HG03175 (cell line): ENCODE measurements around the gene DCDC2B.
"Not testable (repeated sequence)": the region's sequence is repeated elsewhere in the genome, so short reads cannot be mapped to it uniquely, and the experiment has no call there.

Source experiments
- ATAC-seq: cut with Tn5 transposase; IDR thresholded peaks from one replicate; pipeline ENCODE4 v1.9.1; 2021; ENCODE audit warnings: mild to moderate bottlenecking, moderate library complexity; ENCODE audit not compliant: unreplicated experiment

The DCDC2B gene

DNA sequence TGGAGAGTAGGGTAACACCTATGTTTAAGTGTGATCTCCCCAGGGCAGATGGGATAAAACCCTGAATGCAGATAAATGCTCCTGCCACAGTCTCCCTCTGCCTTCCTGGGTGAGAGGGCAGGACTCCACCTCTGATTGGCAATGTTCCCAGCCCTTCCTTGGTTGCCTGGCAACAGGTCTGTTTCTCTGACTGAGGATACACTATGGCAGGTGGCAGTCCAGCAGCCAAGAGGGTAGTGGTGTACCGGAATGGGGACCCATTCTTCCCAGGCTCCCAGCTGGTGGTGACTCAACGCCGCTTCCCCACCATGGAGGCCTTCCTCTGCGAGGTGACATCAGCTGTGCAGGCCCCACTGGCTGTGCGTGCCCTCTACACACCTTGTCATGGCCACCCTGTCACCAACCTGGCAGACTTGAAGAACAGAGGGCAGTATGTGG lies at the start of gene DCDC2B:
Gene DCDC2B (plus strand): TSS at position 199 of the 438 bp plus-strand sequence. CDS start 5 bp downstream, at position 204.
- ATAC-seq, result no peak

- no peak for ATAC-seq
Measured at GRCh38 chr1:32159189-32159588, 49.7 kb upstream of the DCDC2B start.

DNA sequence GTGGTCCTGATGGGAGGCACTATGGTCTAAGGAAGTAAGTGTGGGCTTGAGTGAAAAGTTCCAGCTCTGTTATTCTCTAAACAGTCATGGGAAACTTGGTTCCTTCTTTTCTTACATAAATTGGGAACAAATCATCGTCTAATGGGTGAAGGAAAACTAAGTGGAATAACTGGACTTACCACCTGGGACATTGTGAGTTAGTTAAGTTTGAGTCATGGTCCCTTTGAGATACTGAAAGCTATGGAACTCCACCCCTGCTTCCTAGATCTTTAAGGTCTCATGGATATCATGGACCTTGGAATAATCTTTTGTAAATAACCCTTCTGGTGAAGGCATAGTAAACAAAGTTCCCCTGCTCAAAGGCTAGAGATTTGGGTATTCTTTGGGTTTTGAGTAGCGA lies 45.5 kb upstream of the DCDC2B start:
- no peak for ATAC-seq

DNA sequence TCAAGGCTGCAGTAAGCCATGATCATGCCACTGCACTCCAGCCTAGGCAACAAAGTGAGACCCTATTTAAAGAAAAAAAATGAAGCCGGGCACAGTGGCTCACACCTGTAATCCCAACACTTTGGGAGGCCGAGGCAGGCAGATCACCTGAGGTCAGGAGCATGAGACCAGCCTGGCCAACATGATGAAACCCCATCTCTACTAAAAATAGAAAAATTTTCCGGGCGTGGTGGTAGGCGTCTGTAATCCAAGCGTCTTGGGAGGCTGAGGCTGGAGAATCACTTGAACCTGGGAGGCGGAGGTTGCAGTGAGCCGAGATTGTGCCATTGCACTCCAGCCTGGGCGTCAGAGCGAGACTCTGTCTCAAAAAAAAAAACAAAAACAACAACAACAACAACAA lies 43.3 kb upstream of the DCDC2B start:
- not testable (repeated sequence) for ATAC-seq

GRCh38 chr1:32170991-32171390 lies 37.9 kb upstream of the DCDC2B start:
- no peak for ATAC-seq

DNA sequence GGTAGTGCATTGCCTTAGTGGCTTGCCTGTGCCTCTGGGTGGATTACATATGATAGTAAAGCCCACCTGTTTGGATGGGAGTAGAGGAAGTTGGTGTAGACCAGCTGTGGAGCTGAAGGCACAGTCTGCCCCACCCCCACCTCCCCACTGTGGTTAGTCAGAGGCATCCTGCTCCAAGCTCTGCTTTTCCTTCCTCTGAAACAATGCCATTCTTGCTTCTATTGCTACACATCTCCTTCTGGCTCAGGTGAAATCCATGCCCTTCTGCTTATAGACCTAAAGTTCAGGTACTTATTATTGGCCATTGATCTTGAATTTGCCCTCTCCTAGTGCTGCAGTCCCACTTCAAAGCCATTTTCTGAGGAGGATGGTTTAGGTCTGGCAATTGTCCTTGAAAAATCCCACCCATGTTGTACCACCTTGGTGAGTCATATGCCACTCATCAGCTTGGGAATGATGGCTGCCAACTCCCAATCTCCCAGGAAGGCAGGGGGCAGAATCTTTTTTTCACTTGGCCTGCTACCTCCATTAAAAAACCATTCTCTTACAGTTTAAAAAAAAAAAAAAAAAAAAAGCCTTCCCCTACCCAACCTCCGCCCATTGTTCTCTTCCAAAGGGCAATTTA lies 36.2 kb upstream of the DCDC2B start:
- ATAC-seq, result no peak

DNA sequence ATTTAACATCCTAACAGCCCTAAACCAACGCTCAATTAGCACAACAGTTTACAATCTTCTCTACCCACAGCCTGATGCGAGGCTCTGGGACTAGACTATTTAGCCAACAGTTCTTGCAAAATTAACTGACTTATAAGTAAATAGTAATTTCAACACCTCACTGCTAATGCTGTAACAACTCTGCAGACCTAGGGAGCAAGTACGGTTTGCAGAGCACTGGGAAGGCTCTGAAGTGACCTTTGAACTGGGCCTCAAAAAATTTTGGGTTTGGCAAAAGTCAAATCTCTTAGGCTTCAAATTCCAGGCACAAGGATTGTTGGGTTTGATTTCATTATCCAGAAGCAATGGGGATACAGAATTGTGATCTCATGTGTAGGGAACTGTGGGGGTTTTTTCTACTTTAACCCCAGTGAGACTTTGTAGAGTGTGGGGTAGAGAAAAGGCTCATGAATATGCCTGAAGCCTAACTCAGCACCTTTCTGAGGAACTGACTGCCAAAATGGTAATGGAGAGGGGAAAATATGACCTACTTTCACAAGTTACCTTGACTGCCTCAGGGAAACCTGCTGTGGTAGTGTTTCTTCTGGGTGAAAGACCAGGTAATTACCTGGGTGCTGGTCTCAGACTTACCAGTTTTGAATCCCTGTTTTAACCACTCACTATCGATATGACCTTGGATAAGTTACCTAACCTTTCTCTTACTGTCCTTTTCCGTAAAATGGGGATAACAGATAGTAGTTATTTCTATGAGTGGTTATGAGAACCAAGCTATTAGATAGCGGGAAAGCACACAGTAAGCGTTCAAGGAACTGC lies 30.3 kb upstream of the DCDC2B start:
- ATAC-seq, result no peak

DNA sequence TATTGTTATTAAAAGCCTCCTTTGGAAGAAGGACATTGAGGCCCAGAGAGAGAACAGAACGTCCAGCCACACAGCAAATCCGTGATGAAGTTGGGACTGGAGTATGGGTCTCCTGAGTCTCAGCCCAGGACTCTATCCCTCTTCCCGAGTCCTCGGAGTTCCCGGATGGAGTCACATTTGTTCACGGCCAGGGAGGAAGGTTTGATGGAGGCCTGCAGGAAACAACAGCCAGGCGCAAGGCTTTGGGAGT lies 29.8 kb upstream of the DCDC2B start:
- ATAC-seq, result no peak

- peak; percentile 88 for ATAC-seq
Measured at GRCh38 chr1:32179443-32180185, 29.3 kb upstream of the DCDC2B start, which contains the start of gene TXLNA. TSS of gene TXLNA (plus strand) at chr1:32179675. CDS start at chr1:32180346, 671 bp downstream.

DNA sequence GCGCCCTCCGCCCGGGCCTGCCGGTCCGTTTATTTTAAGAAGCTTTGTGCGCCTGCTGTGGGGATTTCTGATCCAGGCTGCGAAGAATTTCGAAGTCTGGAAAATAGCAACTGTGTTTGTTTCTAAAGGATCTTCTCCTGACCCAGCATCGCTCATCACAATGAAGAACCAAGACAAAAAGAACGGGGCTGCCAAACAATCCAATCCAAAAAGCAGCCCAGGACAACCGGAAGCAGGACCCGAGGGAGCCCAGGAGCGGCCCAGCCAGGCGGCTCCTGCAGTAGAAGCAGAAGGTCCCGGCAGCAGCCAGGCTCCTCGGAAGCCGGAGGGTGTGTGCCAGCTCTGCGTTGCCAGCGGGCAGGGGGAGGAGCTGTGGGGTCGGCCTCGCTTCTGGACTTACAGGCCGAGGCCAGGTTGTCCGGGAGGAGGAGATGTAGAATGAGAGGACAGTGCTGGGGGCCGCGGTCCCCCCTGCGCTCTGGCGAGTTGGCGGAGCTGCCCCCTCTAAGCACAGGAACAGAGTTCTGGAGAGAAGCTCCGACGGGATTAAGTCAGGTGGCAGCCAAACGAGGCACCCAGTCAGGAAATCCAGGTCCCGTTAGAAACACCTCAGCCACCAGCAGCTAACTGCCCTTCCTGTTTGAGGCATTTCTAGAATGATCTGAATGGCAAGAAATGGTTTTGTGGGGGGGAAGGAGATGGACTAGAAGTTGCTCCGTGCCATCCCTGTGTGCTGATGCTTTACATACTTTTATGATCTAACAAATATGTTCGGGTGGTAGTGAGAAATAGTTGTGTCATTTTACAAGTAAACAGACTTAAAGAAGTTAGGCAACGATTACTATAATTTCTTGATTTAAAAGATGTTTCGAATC lies 28.5 kb upstream of the DCDC2B start:
- no peak for ATAC-seq

GRCh38 chr1:32181065-32181464 lies 27.8 kb upstream of the DCDC2B start:
- no peak for ATAC-seq

DNA sequence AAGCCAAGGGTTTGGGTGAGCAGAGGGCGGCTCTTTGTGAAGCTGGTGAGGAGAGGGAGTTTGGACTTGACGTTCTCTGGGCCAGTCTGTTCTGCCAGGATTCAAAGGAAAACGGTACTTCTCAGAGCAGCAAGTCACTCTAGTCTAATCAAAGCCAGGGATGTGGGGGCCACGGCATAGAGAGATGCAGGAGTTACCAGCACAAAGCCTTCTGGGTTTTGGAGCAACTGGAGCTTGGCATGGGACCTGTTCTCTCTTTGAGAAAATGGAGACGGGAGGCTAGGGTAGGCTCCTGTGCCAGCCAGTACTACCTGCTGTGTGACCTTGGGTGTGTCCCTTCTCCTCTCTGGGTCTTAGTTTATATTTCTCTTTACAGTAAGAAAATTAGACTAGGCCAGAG lies 27.3 kb upstream of the DCDC2B start:
- ATAC-seq, result no peak

DNA sequence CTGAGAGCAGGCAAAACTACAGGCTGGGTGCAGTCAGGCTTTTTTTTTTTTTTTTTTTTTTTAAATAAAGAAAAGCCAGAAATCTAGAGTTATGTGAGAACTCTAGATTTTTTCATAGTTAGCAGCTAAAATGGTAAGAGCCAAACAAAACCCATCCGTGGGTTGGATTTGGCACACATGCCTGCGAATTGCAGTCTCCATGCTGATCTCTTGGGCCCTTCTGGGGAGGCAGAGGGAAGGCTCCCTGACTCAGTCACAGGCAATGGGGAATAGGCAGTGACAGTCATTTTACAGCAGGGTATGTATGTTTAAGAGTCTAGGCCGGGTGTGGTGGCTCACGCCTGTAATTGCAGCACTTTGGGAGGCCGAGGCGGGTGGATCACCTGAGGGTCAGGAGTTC lies 26.8 kb upstream of the DCDC2B start:
- ATAC-seq, result no peak

DNA sequence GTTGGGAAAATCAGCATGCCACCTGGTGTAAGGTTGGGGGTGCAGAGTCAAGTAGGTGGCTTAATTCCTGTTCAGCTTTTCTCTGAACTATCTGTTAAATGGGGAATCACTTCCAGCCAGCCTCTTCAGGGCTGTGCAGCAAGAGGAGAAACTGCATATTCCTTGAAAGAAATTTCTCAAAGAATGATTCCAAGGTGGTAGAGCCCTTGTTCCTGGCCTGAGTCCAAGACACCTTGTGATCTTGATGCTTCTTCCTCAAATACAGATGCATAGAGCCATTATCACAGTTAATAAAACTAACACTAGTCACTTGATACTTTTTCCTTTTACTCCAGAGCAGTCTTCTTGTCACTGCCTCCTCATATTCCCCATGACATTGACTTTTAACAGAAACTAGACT lies 24.2 kb upstream of the DCDC2B start:
- no peak for ATAC-seq

GRCh38 chr1:32186077-32186476 lies 22.8 kb upstream of the DCDC2B start:
- ATAC-seq, result no peak

DNA sequence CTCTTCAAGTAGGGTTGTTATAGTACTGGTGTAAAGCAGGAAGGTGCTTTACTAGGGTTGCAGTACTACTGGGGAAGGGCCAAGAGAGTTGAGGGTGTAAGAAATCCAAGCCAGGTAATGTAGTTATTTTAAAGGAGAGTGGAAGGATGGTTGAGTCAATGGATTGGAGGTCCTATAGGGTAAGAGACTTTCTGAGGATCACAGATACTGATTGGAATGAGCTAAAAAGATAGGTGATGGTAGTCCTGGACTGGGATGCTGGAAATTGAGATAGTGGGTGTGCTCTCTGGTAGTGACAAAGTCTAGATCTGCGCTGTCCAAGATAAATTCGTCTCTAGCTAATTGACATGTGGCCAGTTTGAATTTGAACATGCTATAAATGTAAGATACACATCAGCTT lies 22.4 kb upstream of the DCDC2B start:
- ATAC-seq, result no peak

- no peak for ATAC-seq
Measured at GRCh38 chr1:32187850-32188249, 21.0 kb upstream of the DCDC2B start.

- no peak for ATAC-seq
Measured at GRCh38 chr1:32192220-32192948, 16.5 kb upstream of the DCDC2B start.

DNA sequence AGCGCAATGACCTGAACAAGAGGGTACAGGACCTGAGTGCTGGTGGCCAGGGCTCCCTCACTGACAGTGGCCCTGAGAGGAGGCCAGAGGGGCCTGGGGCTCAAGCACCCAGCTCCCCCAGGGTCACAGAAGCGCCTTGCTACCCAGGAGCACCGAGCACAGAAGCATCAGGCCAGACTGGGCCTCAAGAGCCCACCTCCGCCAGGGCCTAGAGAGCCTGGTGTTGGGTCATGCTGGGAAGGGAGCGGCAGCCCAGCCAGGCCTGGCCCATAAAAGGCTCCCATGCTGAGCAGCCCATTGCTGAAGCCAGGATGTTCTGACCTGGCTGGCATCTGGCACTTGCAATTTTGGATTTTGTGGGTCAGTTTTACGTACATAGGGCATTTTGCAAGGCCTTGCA lies 13.9 kb upstream of the DCDC2B start:
- ATAC-seq, result no peak

DNA sequence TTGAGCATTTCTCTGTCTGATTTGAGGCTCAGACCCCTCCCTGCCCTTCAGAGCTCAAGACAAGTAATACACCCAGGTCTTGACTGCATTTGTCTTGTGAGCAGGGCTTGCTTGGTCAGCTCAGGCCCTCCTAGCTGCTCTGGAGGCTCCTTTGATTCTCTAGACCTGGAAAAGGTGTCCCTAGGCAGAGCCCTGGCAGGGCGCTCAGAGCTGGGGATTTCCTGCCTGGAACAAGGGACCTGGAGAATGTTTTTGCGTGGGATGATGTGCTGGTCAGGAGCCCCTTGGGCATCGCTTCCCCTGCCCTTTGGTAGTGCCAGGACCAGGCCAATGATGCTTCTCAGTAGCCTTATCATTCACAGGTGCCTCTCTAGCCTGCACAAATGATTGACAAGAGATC lies 13.4 kb upstream of the DCDC2B start:
- ATAC-seq, result no peak
